GM21717 (cell line): Measurements from ENCODE around the gene NEK8.
"Not testable (repeated sequence)": the region's sequence is repeated elsewhere in the genome, so short reads cannot be mapped to it uniquely, and the experiment has no call there.

Experiments
- ATAC-seq: cut with Tn5 transposase; IDR thresholded peaks from one replicate; pipeline ENCODE4 v1.9.1; 2021; ENCODE audit warnings: mild to moderate bottlenecking, moderate library complexity; ENCODE audit not compliant: unreplicated experiment

The NEK8 gene

DNA sequence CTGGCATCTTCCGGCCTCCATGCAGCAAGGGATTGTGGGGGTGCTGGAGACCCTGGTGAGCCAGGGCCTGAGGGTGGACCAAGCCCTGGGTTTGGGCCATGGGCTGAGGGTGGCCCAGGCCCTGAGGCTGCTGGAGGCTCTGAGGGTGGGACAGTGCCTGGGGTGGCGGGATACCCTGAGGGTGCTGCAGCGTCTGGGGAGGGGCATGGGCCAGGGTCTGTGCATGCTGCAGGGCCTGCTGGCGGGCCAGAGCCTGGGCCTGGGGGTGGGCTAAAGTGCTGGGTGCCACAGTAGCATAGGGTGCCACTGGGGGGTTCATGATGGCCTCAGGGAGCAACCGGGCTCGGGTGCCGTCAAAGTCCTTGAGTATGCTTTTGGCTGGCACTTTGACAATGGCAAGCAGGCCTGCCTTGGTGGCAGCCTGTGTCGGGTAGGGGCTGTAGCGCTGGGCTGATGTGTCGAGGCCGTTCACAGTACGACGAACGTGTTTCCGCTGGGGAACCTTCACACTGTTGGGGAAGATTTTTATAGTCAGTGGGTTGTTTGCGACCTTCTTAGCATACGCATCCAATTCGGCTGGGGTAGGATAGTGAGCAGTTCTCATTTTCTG lies 30.8 kb downstream of the NEK8 start:
- no peak for ATAC-seq

DNA sequence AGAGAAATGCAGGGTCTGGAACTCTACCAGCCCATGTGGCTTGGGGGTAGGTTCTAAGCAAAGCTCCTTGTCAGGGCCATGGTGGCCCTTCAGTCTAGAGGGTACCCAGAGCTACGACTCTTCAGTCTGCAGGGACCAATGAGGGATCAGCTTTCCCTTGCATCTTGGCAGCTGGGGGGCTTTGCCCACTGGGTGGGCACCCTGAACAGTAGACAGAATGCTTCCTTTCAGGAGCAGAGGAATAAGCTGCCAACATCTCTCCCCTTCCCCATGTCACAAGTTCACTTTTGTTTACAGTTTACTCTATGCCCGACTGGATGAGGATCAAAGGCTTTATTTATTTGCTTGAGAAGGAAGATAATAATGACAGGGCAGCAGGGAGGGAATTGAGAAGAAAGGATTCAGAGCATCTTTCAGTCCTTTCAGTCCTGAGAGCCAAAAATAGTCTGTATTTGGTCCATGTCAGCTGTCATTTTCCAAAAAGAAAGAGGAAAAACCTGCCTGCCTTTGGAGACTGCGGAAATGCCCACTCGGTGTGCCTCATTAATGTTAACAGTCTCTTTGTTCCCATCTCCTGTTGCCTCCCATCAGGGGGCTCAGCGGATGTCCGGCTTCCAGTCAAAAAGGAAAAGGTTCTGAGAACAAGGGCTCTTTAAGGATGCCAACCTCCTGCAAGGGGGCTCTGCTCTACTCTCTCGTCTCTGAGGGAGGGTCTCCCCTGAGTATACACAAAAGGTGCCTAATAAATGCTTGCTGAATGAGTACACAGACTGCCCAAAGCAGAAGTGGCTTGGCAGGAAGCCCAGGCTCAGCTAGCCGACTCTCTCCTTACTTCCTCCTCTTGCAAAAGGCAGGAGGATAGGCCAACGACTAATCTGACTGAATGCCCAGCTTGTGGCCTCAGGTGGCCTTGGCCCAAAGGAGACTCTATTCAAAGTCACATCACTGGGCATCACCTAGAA lies 32.3 kb downstream of the NEK8 start:
- no peak for ATAC-seq

DNA sequence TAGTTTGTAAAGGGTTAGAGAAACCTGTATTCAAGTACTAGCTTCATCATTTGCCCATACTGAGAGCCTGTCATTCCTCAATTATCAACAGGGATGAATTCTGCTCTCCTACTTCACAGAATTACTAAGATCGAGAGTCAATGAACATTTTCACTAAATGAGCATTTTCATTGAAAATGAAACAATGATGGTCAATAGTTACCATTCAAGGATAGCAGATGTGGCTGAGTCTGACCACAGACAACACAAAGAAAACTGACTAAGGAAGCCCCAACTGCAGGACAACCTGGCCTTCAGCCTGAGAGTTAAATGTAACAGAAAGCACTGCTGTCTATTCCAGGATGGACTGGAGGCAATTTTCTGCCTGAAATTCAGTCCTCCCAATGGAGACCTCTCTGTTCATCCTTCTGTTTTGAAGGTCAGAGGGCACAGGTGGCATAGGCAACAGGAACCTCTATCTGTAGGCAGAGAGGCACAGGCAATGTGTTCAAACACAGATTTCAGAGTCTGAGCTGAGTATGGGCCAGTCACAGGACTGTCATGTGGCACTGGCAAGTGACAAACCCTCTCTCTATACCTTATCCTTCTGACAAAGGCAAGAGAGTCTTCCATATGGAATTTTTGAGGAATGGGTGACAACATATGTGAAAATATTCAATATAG lies 34.7 kb downstream of the NEK8 start:
- no peak for ATAC-seq

DNA sequence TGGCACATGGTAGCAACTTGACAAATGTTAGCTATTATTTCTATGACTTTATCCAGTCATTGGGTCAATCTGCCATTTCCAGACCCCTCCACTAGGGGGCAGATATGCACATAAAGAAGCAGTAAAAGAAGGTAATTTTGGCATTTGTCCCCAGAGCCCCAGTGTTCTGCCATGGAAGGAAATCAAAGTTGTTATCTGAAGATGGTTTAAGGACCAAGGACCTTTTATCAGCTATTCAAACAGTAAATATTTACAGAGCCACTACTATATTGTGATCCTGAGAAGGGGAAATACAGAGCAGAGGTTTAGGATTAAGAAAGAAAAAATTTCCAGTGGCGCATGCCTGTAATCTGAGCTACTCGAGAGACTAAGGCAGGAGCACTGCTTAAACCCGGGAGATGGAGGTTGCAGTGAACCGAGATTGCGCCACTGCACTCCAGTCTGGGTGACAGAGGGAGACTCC lies 35.2 kb downstream of the NEK8 start:
- no peak for ATAC-seq

DNA sequence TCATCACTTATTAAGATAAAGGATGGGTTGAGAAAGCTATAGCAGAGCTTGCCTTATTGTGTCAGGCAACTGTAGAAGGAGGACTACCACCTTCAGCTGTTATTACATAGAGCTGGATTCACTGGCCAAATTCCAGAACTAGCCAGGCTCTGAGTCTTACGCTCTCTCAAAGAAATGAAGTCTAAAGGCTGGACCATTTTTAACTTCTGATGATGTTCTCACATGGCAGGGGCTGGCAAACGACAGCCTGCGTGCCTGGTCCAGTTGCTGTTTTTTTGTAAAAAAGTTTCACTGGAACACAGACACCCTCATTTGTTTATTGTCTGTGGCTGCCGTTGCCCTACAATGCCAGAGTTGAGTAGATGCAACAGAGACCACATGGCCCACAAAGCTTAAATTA lies 36.5 kb downstream of the NEK8 start:
- ATAC-seq = no peak

DNA sequence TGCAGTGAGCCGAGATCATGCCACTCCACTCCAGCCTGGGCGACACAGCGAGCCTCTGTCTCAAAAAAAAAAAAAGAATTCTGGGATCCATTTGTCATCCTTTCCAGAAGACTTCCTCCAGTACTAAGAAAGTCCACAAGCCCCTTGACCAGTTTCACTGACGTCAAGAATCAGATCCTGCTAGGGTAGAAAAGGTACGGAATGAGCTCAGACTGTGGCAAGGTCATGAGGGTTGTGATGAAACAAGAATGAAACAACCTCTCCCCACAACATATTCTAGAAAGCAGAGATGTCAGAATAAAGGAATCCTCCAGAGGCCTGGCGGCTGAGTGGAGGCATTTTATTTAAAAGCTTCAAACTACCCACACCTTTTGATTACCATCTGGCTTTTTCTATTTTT lies 45.1 kb downstream of the NEK8 start:
- no peak for ATAC-seq

DNA sequence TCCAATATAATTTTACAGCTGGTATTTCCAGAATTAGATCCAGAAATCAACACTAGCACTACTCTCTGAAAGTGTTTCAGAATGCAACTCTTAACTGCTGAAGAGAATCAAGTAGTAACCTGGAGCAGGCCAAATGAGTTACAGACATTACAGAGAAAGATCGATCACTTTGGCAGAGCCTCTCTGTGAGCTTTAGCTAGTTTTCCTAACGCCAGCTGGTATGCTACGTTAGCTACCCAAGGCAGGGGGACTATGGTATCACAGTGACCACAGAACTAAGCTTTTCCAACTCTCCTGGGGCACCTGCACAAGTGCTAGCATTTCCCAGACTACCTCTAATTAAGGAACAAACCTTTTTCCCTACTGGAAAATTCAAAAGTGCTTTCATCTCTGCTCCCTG lies 45.6 kb downstream of the NEK8 start:
- ATAC-seq = no peak

DNA sequence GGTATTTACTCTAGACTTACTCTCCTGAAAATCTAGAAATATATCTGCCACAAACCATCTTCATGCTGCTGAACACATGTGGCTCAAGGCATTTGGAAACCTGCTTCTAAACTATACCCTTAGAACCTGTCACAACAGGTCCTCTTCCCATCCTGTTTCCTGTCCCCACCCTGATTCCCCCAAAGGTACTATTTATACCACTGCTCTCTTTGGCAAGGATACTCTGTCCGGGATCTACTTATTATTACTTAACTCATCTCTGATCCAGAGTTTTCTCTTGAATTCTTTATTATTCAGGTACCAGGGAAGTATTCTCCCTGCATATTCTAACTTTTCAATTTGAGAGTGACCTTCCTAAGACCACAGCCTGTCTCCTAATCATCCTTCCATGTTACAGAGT lies 48.6 kb downstream of the NEK8 start:
- no peak for ATAC-seq

DNA sequence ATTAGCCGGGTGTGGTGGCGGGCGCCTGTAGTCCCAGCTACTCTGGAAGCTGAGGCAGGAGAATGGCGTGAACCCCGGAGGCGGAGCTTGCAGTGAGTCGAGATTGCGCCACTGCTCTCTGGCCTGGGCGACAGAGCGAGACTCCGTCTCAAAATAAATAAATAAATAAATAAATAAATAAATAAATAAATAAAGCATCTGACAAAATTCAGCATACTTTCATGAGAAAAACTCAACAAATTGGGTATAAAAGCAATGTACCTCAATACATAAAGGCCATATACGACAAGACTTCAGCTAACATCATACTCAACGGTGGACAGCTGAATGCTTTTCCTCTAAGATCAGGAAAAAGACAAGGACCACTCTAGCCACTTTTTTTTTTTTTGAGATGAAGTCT lies 51.0 kb downstream of the NEK8 start:
- ATAC-seq = not testable (repeated sequence)

DNA sequence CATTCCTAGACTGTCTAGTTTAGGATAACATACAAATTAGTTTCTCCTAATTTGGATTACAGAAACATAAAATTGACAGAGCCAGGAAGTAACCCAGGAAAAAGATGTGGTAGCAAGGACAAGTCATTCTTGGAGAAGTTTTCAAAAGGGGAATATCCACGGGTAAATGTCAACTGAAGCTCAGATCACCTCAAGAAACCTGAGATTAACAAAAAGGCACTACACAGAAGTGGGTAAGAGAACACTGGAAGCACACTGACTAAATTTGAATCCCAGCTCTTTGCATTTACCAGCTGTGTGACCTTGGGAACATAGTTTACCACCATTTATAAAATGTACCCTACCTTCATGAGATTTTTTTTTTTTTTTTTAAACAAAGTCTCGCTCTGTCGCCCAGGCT lies 54.6 kb downstream of the NEK8 start:
- ATAC-seq = no peak

DNA sequence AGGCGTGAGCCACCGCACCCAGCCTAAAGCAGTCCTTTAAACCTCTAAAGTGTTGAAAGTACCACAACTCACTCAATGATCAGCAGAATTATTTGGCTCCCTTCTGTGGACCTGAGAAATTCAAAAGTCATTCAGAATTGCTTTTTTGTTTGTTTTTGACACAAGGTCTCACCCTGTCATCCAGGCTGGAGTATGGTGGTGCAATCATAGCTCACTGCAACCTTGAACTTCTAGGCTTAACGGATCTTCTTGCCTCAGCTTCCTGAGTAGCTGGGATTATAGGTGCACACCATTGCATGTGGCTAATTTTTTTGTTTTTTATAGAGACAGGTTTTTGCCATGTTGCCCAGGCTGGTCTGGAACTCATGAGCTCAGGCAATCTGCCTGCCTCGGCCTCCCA lies 59.5 kb downstream of the NEK8 start:
- ATAC-seq = no peak
